Glutamatergic neuron (in vitro differentiated cells): ENCODE data around the gene SLC39A6. TPM values are rescaled to one million over a fixed set of nuclear protein-coding genes. Genes with fewer than 3 reads are reported as not detected.

ENCODE experiments used
- DNase-seq: peaks from one replicate; pipeline ENCODE4 v3.0.0; 2022
- H3K27ac Mint-ChIP-seq: one replicate; pipeline ENCODE4 v1.8.0; 2020; ENCODE audit warnings: mild to moderate bottlenecking, mixed read lengths, inconsistent platforms; ENCODE audit not compliant: unreplicated experiment
- H3K27me3 Mint-ChIP-seq: one replicate; pipeline ENCODE4 v1.8.0; 2020; ENCODE audit warnings: mild to moderate bottlenecking, moderate library complexity, mixed read lengths, inconsistent platforms; ENCODE audit not compliant: unreplicated experiment
- H3K36me3 Mint-ChIP-seq: one replicate; pipeline ENCODE4 v1.8.0; 2020; ENCODE audit warnings: mild to moderate bottlenecking, mixed read lengths, inconsistent platforms; ENCODE audit not compliant: unreplicated experiment
- H3K4me1 Mint-ChIP-seq: one replicate; pipeline ENCODE4 v1.8.0; 2020; ENCODE audit warnings: mild to moderate bottlenecking, low read depth, mixed read lengths, inconsistent platforms; ENCODE audit not compliant: unreplicated experiment
- H3K4me3 Mint-ChIP-seq: one replicate; pipeline ENCODE4 v1.8.0; 2020; ENCODE audit warnings: mild to moderate bottlenecking, mixed read lengths, inconsistent platforms; ENCODE audit not compliant: unreplicated experiment
- H3K9me3 Mint-ChIP-seq: one replicate; pipeline ENCODE4 v1.8.0; 2020; ENCODE audit warnings: mild to moderate bottlenecking, moderate library complexity, mixed read lengths, inconsistent platforms; ENCODE audit not compliant: unreplicated experiment
- CTCF ChIP-seq: fragments of 200-600 bp; sonication (generic); IDR thresholded peaks from one replicate; pipeline ENCODE4 v1.5.0; 2021; ENCODE audit not compliant: partially characterized antibody, unreplicated experiment
- long read RNA-seq: library from polyadenylated mRNA; unstranded; transcript quantifications from one replicate; pipeline ENCODE4 v2.0.0, GENCODE V29; 2020; ENCODE audit not compliant: unreplicated experiment
- total RNA-seq: library from RNA; stranded (reverse); fragmentation: NEBNext Ultra II Directional; extraction: Animal tissue kit (Norgen Biotek cat#: 25700); gene quantifications from one replicate; pipeline ENCODE4 v1.2.1, GENCODE V29; 2021; ENCODE audit not compliant: unreplicated experiment

Gene SLC39A6, protein sequence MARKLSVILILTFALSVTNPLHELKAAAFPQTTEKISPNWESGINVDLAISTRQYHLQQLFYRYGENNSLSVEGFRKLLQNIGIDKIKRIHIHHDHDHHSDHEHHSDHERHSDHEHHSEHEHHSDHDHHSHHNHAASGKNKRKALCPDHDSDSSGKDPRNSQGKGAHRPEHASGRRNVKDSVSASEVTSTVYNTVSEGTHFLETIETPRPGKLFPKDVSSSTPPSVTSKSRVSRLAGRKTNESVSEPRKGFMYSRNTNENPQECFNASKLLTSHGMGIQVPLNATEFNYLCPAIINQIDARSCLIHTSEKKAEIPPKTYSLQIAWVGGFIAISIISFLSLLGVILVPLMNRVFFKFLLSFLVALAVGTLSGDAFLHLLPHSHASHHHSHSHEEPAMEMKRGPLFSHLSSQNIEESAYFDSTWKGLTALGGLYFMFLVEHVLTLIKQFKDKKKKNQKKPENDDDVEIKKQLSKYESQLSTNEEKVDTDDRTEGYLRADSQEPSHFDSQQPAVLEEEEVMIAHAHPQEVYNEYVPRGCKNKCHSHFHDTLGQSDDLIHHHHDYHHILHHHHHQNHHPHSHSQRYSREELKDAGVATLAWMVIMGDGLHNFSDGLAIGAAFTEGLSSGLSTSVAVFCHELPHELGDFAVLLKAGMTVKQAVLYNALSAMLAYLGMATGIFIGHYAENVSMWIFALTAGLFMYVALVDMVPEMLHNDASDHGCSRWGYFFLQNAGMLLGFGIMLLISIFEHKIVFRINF
- 113 TPM for total RNA-seq
- long read RNA-seq, transcript SLC39A6-204 (10 exons, 3,003 nt) = minor isoform, 7 of 53 reads
- long read RNA-seq, transcript SLC39A6-201 (10 exons, 3,543 nt) = major isoform, 33 of 53 reads
- long read RNA-seq, partial matches to known transcripts = 10 of 53 reads
- long read RNA-seq, other reads (novel, unspliced or antisense) = 3 of 53 reads

DNA sequence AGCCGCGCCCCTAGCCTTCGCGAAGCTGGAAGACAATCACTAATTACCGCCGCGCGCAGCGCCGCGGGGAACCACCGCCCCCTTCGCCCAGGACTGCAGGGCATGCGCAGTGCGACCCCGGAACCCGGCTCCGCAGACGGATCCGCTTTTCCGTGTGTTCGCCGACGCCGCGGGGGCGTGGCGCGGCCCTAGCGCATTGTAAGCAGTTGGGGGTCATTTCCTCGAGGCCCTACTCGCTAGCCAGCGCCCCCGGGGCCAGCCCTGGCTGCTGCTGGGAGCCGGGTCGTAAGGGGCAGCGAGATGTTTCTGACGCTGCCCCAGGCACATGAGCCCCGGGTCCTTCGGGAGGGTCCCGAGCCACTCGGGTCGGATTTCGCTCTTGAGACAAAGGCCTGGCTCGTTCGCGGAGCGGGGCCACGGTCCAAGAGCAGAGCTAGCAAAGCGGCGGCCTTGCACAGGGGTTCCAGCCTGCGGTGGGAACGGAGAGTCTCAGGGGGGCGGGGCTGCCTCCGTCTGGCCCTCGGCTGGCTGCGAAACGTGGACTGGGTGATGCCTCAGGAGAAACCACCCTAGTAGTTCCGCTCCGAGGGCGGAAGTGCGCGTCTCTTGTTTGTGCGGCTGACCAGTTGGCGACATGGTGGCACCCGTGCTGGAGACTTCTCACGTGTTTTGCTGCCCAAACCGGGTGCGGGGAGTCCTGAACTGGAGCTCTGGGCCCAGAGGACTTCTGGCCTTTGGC, at the start of gene SLC39A6, which contains the start of gene ELP2:
SLC39A6 (minus strand) TSS at position 41 of the 739 bp plus-strand sequence. CDS start 2,333 bp downstream, outside the sequence.
ELP2 (plus strand) TSS at position 600 of the 739 bp plus-strand sequence; CDS start at position 635, 35 bp downstream.
- H3K4me1 Mint-ChIP-seq = peaks cover 23% of the 10 kb centered on the region
- peaks cover 4% of the 10 kb centered on the region for H3K36me3 Mint-ChIP-seq
- peak within 1 kb of the TSS; percentile 92 for H3K27ac Mint-ChIP-seq
- H3K27me3 Mint-ChIP-seq = peaks cover 10% of the 10 kb centered on the region
- H3K9me3 Mint-ChIP-seq = peaks cover 4% of the 10 kb centered on the region
- H3K4me3 Mint-ChIP-seq = peak within 1 kb of the TSS; percentile 97
- DNase-seq = peak; percentile 98
- no peak for TF ChIP-seq CTCF

GRCh38 chr18:36177913-36178312, 48.8 kb upstream of the SLC39A6 start:
- Mint-ChIP-seq H3K27ac (no peak overlapping the region), H3K27me3 (peaks cover 2% of the 10 kb centered on the region), H3K4me3 (no peak overlapping the region), H3K9me3 (peaks cover 5% of the 10 kb centered on the region), H3K4me1 (peaks cover 17% of the 10 kb centered on the region), H3K36me3 (no peaks in the 10 kb centered on the region)
- no peak for DNase-seq
- no peak for TF ChIP-seq CTCF

- H3K27ac Mint-ChIP-seq = no peak overlapping the region
Measured at GRCh38 chr18:36176711-36177110, 47.6 kb upstream of the SLC39A6 start.

DNA sequence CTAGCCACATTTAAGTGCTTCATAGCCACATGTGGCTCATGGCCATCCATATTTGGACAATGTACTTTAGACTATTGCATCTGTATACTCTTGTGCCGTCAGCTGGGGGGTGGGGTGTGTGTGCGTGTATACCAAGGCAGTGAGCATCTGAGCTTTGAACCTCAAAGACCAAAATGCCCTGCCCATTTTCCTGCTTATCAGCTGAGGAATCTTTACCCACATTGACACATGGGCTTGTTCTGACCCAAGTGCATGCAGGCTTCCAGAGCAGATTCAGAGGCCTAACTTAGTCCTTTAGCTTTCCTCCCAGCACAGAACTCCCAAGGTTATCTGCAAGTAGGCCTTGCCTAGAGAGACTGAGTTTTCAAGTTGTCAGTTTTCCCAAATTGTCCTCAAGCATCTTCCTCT, 47.0 kb upstream of the SLC39A6 start:
- Mint-ChIP-seq H3K4me3 (no peak overlapping the region), H3K27ac (no peak overlapping the region), H3K36me3 (no peaks in the 10 kb centered on the region), H3K4me1 (peaks cover 17% of the 10 kb centered on the region), H3K27me3 (peaks cover 2% of the 10 kb centered on the region), H3K9me3 (peaks cover 5% of the 10 kb centered on the region)
- TF ChIP-seq CTCF = no peak
- DNase-seq = no peak

More at GRCh38 chr18:36176711-36177110, 47.6 kb upstream of the SLC39A6 start:
- no peak overlapping the region for H3K4me3 Mint-ChIP-seq
- no peak for DNase-seq
- peaks cover 5% of the 10 kb centered on the region for H3K9me3 Mint-ChIP-seq
- H3K27me3 Mint-ChIP-seq = peaks cover 2% of the 10 kb centered on the region
- no peak for TF ChIP-seq CTCF
- H3K4me1 Mint-ChIP-seq = peaks cover 17% of the 10 kb centered on the region
- H3K36me3 Mint-ChIP-seq = no peaks in the 10 kb centered on the region
